Esophagus squamous epithelium (tissue), 5 donors: Measurements from ENCODE around the gene TRIB2. TPM values are rescaled to one million over a fixed set of nuclear protein-coding genes. Genes with fewer than 3 reads are reported as not detected.
A peak's percentile ranks its signal among the peaks of the same experiment; 100 is the strongest.

Source experiments
- DNase-seq: peaks from one replicate; lab custom pipeline; 2025; lab: John Stamatoyannopoulos, UW
- H3K27ac ChIP-seq, 4 donors: fragments of 200-600 bp; sonication (generic); one replicate each; pipeline ENCODE4 v1.5.1; 2016 to 2019; ENCODE audit warnings: mild to moderate bottlenecking in 1 of 4
- H3K27me3 ChIP-seq, 4 donors: fragments of 200-600 bp; sonication (generic); 1 replicate in 3 of 4; 2 replicates in 1 of 4; pipeline versions ENCODE4 v1.5.1 to v1.6.0; 2017 to 2021; ENCODE audit warnings: antibody characterized with exemption in 1 of 4
- H3K36me3 ChIP-seq, 3 donors: fragments of 200-600 bp; sonication (generic); one replicate each; pipeline ENCODE4 v1.5.1; 2016 to 2019
- H3K4me1 ChIP-seq, 3 donors: fragments of 200-600 bp; sonication (generic); one replicate each; pipeline ENCODE4 v1.5.1; 2017 to 2019
- H3K4me3 ChIP-seq, 4 donors: fragments of 200-600 bp; sonication (generic); 1 replicate in 3 of 4; 2 replicates in 1 of 4; pipeline ENCODE4 v1.5.1; 2016 to 2019; ENCODE audit warnings: mild to moderate bottlenecking in 2 of 4, moderate library complexity in 1 of 4
- H3K9me3 ChIP-seq, 3 donors: fragments of 200-600 bp; sonication (generic); one replicate each; pipeline ENCODE4 v1.5.1; 2016 to 2019
- CTCF ChIP-seq, 6 experiments: fragments of 450-650 bp in 4 of 6; fragments of 200-600 bp in 2 of 6; sonication (generic) in 2 of 6; IDR thresholded peaks; one replicate each; pipeline ENCODE4 v1.5.1; 2016 to 2019; ENCODE audit warnings: antibody characterized with exemption in 6 of 6, mild to moderate bottlenecking in 4 of 6, moderate library complexity in 4 of 6
- POLR2A ChIP-seq, 4 donors: fragments of 450-650 bp; IDR thresholded peaks; one replicate each; pipeline ENCODE4 v1.6.1; 2017; ENCODE audit warnings: antibody characterized with exemption in 4 of 4, mild to moderate bottlenecking in 4 of 4, moderate library complexity in 3 of 4
- WGBS, 2 donors: methylation state at CpG; one replicate each; pipeline ENCODE4 v1.1.5; 2018; 5-methylcytosine and 5-hydroxymethylcytosine counted together
- intact Hi-C: fragments of 100-400 bp; cut with DNase I; formaldehyde crosslinking; loops from one replicate; pipeline ENCODE4 v1.15.0; 2022
- total RNA-seq, 4 donors: library from RNA; depleted of rRNA; stranded (reverse); fragments of >200 nt; gene quantifications; one replicate each; pipeline ENCODE4 v1.1.0, GENCODE V29; 2016
- donor health status: DM: yes; HTN: yes; CAD: no.

TRIB2 gene
- total RNA-seq, 4 donors from 2014 or later, result 9.8 to 42.2 (median 32.4) TPM

GRCh38 chr2:12720278-12720620, 3.5 kb downstream of the TRIB2 start:
- intact Hi-C loops, result loop anchor here (10.0 kb wide), 1 partner anchor 215 kb away; no protein-coding TSS in a partner anchor
- peak overlapping the region in 3 of 4 donors; percentile 73 to 93 (median 86) for H3K4me3 ChIP-seq
- H3K9me3 ChIP-seq, result no peaks in the 10 kb centered on the region
- peaks cover 13 to 81% (median 26%) of the 10 kb centered on the region in 3 donors for H3K4me1 ChIP-seq
- H3K36me3 ChIP-seq, result peaks cover 0 to 21% (median 7%) of the 10 kb centered on the region in 3 donors
- no peak for DNase-seq
- peaks cover 0 to 6% (median 0%) of the 10 kb centered on the region in 4 donors for H3K27me3 ChIP-seq
- WGBS, 2 donors, result 8 to 13% methylated on average over 1 of the region's 1 CpG
- no peak for TF ChIP-seq POLR2A (IDR thresholded peaks at IDR 0.05)
- peak overlapping the region in 3 of 4 donors; percentile 87 to 92 (median 89) for H3K27ac ChIP-seq

GRCh38 chr2:12720754-12721378, 4.1 kb downstream of the TRIB2 start:
- H3K4me1 ChIP-seq, result peaks cover 7 to 81% (median 24%) of the 10 kb centered on the region in 3 donors
- H3K9me3 ChIP-seq, result no peaks in the 10 kb centered on the region
- H3K27ac ChIP-seq, result peak overlapping the region in 2 of 4 donors; percentile 87 to 89
- TF ChIP-seq CTCF (IDR thresholded peaks at IDR 0.05), result no peak
- no peak for TF ChIP-seq POLR2A (IDR thresholded peaks at IDR 0.05)
- WGBS, 2 donors, result 17 to 32% methylated on average over 2 of the region's 2 CpGs
- peaks cover 0 to 6% (median 0%) of the 10 kb centered on the region in 4 donors for H3K27me3 ChIP-seq
- no peak for DNase-seq
- peaks cover 0 to 27% (median 11%) of the 10 kb centered on the region in 3 donors for H3K36me3 ChIP-seq
- intact Hi-C loops, result loop anchor here (10.0 kb wide), 1 partner anchor 214 kb away; no protein-coding TSS in a partner anchor
- peak overlapping the region in 3 of 4 donors; percentile 73 to 93 (median 86) for H3K4me3 ChIP-seq

DNA sequence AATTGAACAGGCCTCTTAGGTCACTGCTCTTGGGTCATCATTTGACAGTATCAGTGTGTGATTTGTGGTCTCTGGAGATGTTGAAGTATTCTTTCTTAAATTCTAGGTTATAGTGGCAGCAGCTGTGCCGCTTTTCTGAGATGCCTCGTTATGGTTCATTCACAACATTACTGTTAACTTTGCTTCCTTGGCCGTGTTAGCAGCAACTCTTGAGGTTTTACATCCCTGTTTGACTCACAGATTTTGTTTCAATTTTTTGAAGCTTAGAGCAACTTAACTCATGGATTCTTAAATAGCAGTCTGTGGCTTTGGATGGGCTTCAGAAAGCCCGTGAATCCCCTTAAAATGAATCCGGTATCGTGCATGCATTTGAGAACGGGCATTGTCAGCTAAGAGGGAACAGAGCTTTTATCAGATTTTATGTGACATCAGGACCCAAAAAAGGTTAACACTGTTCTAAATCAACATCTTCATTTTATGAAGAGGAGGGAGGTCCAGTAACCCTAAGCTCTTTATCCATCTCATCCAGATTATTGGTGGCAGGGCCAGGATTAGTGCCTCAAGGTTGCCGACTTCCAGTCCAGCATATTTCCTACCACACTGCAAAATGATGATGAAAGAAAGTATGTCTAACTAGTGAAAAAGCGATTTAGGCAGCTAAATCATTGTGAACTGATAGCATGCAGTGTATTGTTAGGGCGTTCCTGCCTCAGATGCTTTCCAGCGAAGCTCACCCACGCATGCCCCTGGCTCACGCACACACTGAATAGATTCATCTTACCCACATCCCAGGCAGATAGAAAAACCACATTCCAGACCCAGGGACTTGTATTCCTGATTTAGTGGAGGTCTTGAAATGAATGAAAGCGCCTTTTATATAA, 5.1 kb downstream of the TRIB2 start:
- H3K4me1 ChIP-seq, result peaks cover 0 to 86% (median 30%) of the 10 kb centered on the region in 3 donors
- intact Hi-C loops, result loop anchor here (10.0 kb wide), 1 partner anchor 213 kb away; no protein-coding TSS in a partner anchor

GRCh38 chr2:12722447-12723316, 5.9 kb downstream of the TRIB2 start:
- Histone ChIP-seq H3K36me3 (peaks cover 0 to 28% (median 11%) of the 10 kb centered on the region in 3 donors), H3K27me3 (peaks cover 0 to 6% (median 0%) of the 10 kb centered on the region in 4 donors), H3K9me3 (no peaks in the 10 kb centered on the region), H3K4me3 (peak overlapping the region in 2 of 4 donors; percentile 73 to 86), H3K4me1 (peaks cover 0 to 93% (median 34%) of the 10 kb centered on the region in 3 donors), H3K27ac (peak overlapping the region in 2 of 4 donors; percentile 10 to 87)
- TF ChIP-seq CTCF (IDR thresholded peaks at IDR 0.05) (peak in 1 of 6 experiments; percentile 32), POLR2A (IDR thresholded peaks at IDR 0.05) (no peak)
- 70 to 73% methylated on average over 7 of the region's 7 CpGs for WGBS, 2 donors
- intact Hi-C loops, result loop anchor here (10.0 kb wide), 1 partner anchor 212 kb away; no protein-coding TSS in a partner anchor
- no peak for DNase-seq

More for the DNA sequence above, 5.1 kb downstream of the TRIB2 start:
- Histone ChIP-seq H3K27me3 (peaks cover 0 to 6% (median 0%) of the 10 kb centered on the region in 4 donors), H3K9me3 (no peaks in the 10 kb centered on the region), H3K27ac (peak overlapping the region in 3 of 4 donors; percentile 10 to 87 (median 58)), H3K4me3 (peak overlapping the region in 2 of 4 donors; percentile 73 to 86), H3K36me3 (peaks cover 0 to 28% (median 11%) of the 10 kb centered on the region in 3 donors)
- DNase-seq, result no peak
- TF ChIP-seq CTCF (IDR thresholded peaks at IDR 0.05), result no peak
- no peak for TF ChIP-seq POLR2A (IDR thresholded peaks at IDR 0.05)
- WGBS, 2 donors, result 39 to 48% methylated on average over 14 of the region's 14 CpGs
